ENCODE results near the gene RAB39B.
"Not testable (repeated sequence)": the region's sequence is repeated elsewhere in the genome, so short reads cannot be mapped to it uniquely, and the experiment has no call there.

The RAB39B gene

GRCh38 chrX:155263854-155264628 lies at the start of gene RAB39B:
Gene RAB39B (minus strand): TSS chrX:155264491. CDS start chrX:155264288, 203 bp downstream.
- peak; percentile 84 for DNase-seq

- no peak for DNase-seq
These were observed 49.5 kb upstream of the RAB39B start for GRCh38 chrX:155313766-155314165.

GRCh38 chrX:155293771-155294170 lies 29.5 kb upstream of the RAB39B start:
- no peak for DNase-seq

GRCh38 chrX:155279873-155280272 lies 15.6 kb upstream of the RAB39B start:
- no peak for DNase-seq

GRCh38 chrX:155270969-155271368 lies 6.7 kb upstream of the RAB39B start:
- DNase-seq, result no peak

GRCh38 chrX:155267995-155268394 lies 3.7 kb upstream of the RAB39B start:
- not testable (repeated sequence) for DNase-seq

- no peak for DNase-seq
These were observed 2.1 kb upstream of the RAB39B start for GRCh38 chrX:155266439-155266838.

GRCh38 chrX:155262970-155263754 lies 1.1 kb downstream of the RAB39B start:
- no peak for DNase-seq

- DNase-seq, result no peak
These were observed 4.5 kb downstream of the RAB39B start for GRCh38 chrX:155259752-155260151.

GRCh38 chrX:155251391-155251790 lies 12.9 kb downstream of the RAB39B start:
- DNase-seq, result no peak

GRCh38 chrX:155247497-155247896 lies 16.8 kb downstream of the RAB39B start:
- no peak for DNase-seq

- no peak for DNase-seq
These were observed 17.5 kb downstream of the RAB39B start for GRCh38 chrX:155246748-155247147.

- no peak for DNase-seq
These were observed 22.0 kb downstream of the RAB39B start for GRCh38 chrX:155242300-155242699.

- DNase-seq, result no peak
These were observed 26.6 kb downstream of the RAB39B start for GRCh38 chrX:155237719-155238118.

- no peak for DNase-seq
These were observed 28.4 kb downstream of the RAB39B start for GRCh38 chrX:155235891-155236290.

GRCh38 chrX:155231163-155231562 lies 33.1 kb downstream of the RAB39B start:
- no peak for DNase-seq

- DNase-seq, result no peak
These were observed 38.5 kb downstream of the RAB39B start for GRCh38 chrX:155225774-155226173.

GRCh38 chrX:155223746-155224145 lies 40.5 kb downstream of the RAB39B start:
- DNase-seq, result not testable (repeated sequence)

GRCh38 chrX:155221351-155221750 lies 42.9 kb downstream of the RAB39B start:
- no peak for DNase-seq

- no peak for DNase-seq
These were observed 45.5 kb downstream of the RAB39B start for GRCh38 chrX:155218777-155219176.

- peak; percentile 5 for DNase-seq
These were observed 47.3 kb downstream of the RAB39B start for GRCh38 chrX:155216940-155217440.

GRCh38 chrX:155216179-155216939 lies 47.9 kb downstream of the RAB39B start, which contains the start of gene VBP1:
Gene VBP1 (plus strand): TSS chrX:155216460. CDS start chrX:155216483, 23 bp downstream.
- peak; percentile 90 for DNase-seq

Measured in activated CD4-positive, alpha-beta T cell treated with anti-CD3 and anti-CD28 coated beads for 48 hours (primary cell).